Stomach (tissue), 9 donors: ENCODE results near the gene OXNAD1. TPM values are rescaled to one million over a fixed set of nuclear protein-coding genes. Genes with fewer than 3 reads are reported as not detected.
A peak's percentile ranks its signal among the peaks of the same experiment; 100 is the strongest.

ENCODE experiments used
- DNase-seq, 2 donors: peaks; one replicate each; pipeline versions ENCODE4 v3.0.0 to v3.0.0-alpha.2; 2013 to 2019
- H3K27ac ChIP-seq, 5 donors: fragments of 200-600 bp in 4 of 5; sonication (generic) in 4 of 5; one replicate each; pipeline ENCODE4 v1.5.1; 2013 to 2019; ENCODE audit warnings: mild to moderate bottlenecking in 1 of 5, moderate library complexity in 1 of 5
- H3K27me3 ChIP-seq, 3 donors: fragments of 200-600 bp; sonication (generic); one replicate each; pipeline ENCODE4 v1.5.1; 2017 to 2019; ENCODE audit warnings: mixed run types in 1 of 3
- H3K36me3 ChIP-seq, 4 donors: fragments of 200-600 bp; sonication (generic); 1 replicate in 3 of 4; 2 replicates in 1 of 4; pipeline ENCODE4 v1.5.1; 2016 to 2019
- H3K4me1 ChIP-seq, 4 donors: fragments of 200-600 bp; sonication (generic); one replicate each; pipeline ENCODE4 v1.5.1; 2016 to 2019
- H3K4me3 ChIP-seq, 4 donors: fragments of 200-600 bp; sonication (generic) in 3 of 4; one replicate each; pipeline ENCODE4 v1.5.1; 2016 to 2019; ENCODE audit warnings: mild to moderate bottlenecking in 1 of 4
- H3K9me3 ChIP-seq, 4 donors: fragments of 200-600 bp; sonication (generic); one replicate each; pipeline ENCODE4 v1.5.1; 2016 to 2019
- EP300 ChIP-seq: sonication (generic); formaldehyde crosslinking; IDR thresholded peaks from one replicate; pipeline ENCODE4 v1.6.1; 2017; ENCODE audit warnings: antibody characterized with exemption
- POLR2A ChIP-seq, 4 donors: fragments of 450-650 bp; IDR thresholded peaks; one replicate each; pipeline ENCODE4 v1.6.1; 2016; ENCODE audit warnings: antibody characterized with exemption in 4 of 4, control low read depth in 2 of 4, mild to moderate bottlenecking in 1 of 4, moderate library complexity in 1 of 4
- POLR2AphosphoS5 ChIP-seq, 3 donors: sonication (generic); formaldehyde crosslinking; IDR thresholded peaks; one replicate each; pipeline ENCODE4 v1.6.1; 2016; ENCODE audit warnings: antibody characterized with exemption in 3 of 3
- WGBS, 5 donors: extraction: QIAGEN DNeasy Blood & Tissue Kit in 3 of 5; methylation state at CpG; one replicate each; pipeline versions ENCODE4 v1.1.5 to v1.1.7; 2013 to 2018; 5-methylcytosine and 5-hydroxymethylcytosine counted together
- intact Hi-C: fragments of 100-400 bp; cut with DNase I; formaldehyde crosslinking; loops from one replicate; pipeline ENCODE4 v1.15.1; 2023; ENCODE audit warnings: low total_unique reads
- polyA plus RNA-seq, 3 donors: library from polyadenylated mRNA; stranded (reverse); fragments of 200-250 nt; gene quantifications; one replicate each; pipeline ENCODE4 v1.2.3, GENCODE V29; 2013
- total RNA-seq, 5 donors: library from RNA; depleted of rRNA; stranded (reverse); fragments of >200 nt; gene quantifications; one replicate each; pipeline versions ENCODE4 v1.1.0 to v1.2.3, GENCODE V29; 2014 to 2016
- TF ChIP-seq, protein P1 (sequence below), 7 experiments: fragments of 450-650 bp in 4 of 7; fragments of 200-600 bp in 3 of 7; sonication (generic) in 3 of 7; IDR thresholded peaks; one replicate each; pipeline ENCODE4 v1.5.1; 2016 to 2019; ENCODE audit warnings: antibody characterized with exemption in 7 of 7, control low read depth in 2 of 7, mild to moderate bottlenecking in 1 of 7
- donor health status: healthy with polysubstance abuse.
- donor health status: Bipolar disorder and iron deficiency.
- donor health status: healthy.

OXNAD1 gene
- total and polyA plus RNA-seq, 8 donors: 5.5 to 51.3 (median 7.6) TPM

DNA sequence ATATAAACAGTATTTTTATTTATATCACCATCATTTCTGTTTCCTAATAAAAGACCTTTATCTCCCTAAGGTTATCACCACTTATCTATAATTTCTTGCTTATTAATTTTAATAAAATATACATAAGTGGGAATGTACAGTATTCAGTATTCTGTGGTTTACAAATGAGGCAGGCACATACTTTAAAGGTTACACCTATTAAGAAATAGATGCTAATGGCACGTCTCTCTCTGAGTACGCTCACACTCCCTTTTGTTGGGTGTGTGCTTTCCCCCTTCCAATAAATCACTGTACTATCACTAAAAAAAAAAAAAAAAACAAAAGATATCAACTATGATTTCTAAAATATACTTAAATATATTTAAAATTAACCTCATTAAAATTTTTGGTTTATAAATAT lies 8.9 kb downstream of the OXNAD1 start:
- no peak for TF ChIP-seq POLR2AphosphoS5 (IDR thresholded peaks at IDR 0.05)
- TF ChIP-seq, protein P1, sequence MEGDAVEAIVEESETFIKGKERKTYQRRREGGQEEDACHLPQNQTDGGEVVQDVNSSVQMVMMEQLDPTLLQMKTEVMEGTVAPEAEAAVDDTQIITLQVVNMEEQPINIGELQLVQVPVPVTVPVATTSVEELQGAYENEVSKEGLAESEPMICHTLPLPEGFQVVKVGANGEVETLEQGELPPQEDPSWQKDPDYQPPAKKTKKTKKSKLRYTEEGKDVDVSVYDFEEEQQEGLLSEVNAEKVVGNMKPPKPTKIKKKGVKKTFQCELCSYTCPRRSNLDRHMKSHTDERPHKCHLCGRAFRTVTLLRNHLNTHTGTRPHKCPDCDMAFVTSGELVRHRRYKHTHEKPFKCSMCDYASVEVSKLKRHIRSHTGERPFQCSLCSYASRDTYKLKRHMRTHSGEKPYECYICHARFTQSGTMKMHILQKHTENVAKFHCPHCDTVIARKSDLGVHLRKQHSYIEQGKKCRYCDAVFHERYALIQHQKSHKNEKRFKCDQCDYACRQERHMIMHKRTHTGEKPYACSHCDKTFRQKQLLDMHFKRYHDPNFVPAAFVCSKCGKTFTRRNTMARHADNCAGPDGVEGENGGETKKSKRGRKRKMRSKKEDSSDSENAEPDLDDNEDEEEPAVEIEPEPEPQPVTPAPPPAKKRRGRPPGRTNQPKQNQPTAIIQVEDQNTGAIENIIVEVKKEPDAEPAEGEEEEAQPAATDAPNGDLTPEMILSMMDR (IDR thresholded peaks at IDR 0.05): no peak
- TF ChIP-seq POLR2A (IDR thresholded peaks at IDR 0.05): no peak
- no peak for TF ChIP-seq EP300
- no peak overlapping the region for H3K27ac ChIP-seq
- H3K4me3 ChIP-seq: no peak overlapping the region
- WGBS, 5 donors: 89 to 97% (median 96%) methylated on average over 2 of the region's 2 CpGs
- intact Hi-C loops: no loop called here
- H3K4me1 ChIP-seq: no peaks in the 10 kb centered on the region
- no peaks in the 10 kb centered on the region for H3K9me3 ChIP-seq
- no peak for DNase-seq
- no peaks in the 10 kb centered on the region for H3K27me3 ChIP-seq
- H3K36me3 ChIP-seq: peaks cover 27 to 75% (median 54%) of the 10 kb centered on the region in 4 donors

DNA sequence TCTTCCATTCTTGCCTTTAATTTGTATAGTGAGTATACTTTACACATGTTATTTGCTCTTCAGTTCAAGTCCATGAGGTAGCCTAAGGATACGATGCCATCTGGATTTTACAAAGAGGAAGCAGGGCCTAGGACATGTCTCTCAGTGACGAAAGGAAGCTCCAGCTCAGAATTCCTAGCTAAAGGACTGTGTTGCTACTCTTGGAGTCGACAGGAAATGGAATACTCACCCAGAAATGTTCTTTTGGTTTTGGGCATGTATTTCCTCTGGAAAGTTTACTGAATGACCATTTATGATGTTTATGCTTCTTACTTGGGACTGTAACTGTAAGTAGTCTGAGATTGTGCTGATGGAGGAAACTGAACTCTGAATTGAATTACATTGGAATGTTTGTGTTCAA lies 12.5 kb downstream of the OXNAD1 start:
- no peak overlapping the region for H3K27ac ChIP-seq
- peaks cover 11 to 56% (median 43%) of the 10 kb centered on the region in 4 donors for H3K36me3 ChIP-seq
- intact Hi-C loops: no loop called here
- no peak overlapping the region for H3K4me3 ChIP-seq
- H3K4me1 ChIP-seq: no peaks in the 10 kb centered on the region
- 73 to 87% (median 84%) methylated on average over 3 of the region's 3 CpGs for WGBS, 5 donors
- no peaks in the 10 kb centered on the region for H3K9me3 ChIP-seq
- no peak for TF ChIP-seq POLR2A (IDR thresholded peaks at IDR 0.05)
- TF ChIP-seq, protein P1 (IDR thresholded peaks at IDR 0.05): no peak
- no peak for TF ChIP-seq EP300
- TF ChIP-seq POLR2AphosphoS5 (IDR thresholded peaks at IDR 0.05): no peak
- no peaks in the 10 kb centered on the region for H3K27me3 ChIP-seq
- DNase-seq: no peak

DNA sequence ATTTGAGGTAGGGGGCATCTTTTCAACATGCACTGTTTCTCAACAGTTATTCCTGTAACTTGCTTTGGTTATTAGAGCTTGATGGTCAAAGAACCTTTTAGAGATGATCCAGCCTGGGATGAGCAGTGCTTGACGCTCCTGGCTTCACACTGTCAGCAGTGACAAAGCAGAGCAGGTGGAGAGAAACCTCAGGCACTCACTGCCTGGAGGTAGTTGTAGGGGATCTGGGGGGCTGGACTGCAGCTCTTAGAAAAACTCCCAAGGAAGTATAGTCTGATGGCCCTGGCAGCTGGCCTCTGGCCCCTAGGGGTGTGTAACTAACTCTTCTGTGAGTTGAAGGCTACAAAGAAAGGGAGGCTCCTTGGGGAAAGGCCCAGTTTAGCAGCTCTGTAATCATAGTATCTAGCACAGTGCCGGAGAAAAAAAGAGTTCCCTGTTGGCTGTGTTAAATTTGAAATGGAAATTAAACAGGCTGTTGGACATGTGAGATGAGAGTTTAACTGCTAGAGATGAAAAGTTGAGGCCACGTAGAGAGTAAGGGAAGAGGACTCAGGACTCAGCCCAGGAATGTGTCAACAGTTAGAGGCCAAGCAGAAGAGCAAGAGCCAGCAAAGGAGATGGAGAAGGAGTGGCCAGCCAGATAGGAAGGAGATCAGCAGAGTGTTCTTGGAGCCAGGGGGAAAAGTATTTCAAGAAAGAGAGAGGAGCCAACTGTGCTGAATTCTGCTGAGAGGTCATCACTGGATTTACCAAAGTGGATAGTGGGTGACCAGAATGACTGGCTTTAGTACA lies 14.2 kb downstream of the OXNAD1 start:
- no peak overlapping the region for H3K4me3 ChIP-seq
- intact Hi-C loops: no loop called here
- no peaks in the 10 kb centered on the region for H3K27me3 ChIP-seq
- H3K4me1 ChIP-seq: no peaks in the 10 kb centered on the region
- DNase-seq: peak in 1 of 2 donors; percentile 43
- WGBS, 5 donors: 81 to 92% (median 87%) methylated on average over 3 of the region's 3 CpGs
- H3K36me3 ChIP-seq: peaks cover 3 to 57% (median 47%) of the 10 kb centered on the region in 4 donors
- TF ChIP-seq POLR2A (IDR thresholded peaks at IDR 0.05): no peak
- no peak for TF ChIP-seq EP300
- no peak for TF ChIP-seq POLR2AphosphoS5 (IDR thresholded peaks at IDR 0.05)
- TF ChIP-seq, protein P1 (IDR thresholded peaks at IDR 0.05): no peak
- no peaks in the 10 kb centered on the region for H3K9me3 ChIP-seq
- no peak overlapping the region for H3K27ac ChIP-seq

DNA sequence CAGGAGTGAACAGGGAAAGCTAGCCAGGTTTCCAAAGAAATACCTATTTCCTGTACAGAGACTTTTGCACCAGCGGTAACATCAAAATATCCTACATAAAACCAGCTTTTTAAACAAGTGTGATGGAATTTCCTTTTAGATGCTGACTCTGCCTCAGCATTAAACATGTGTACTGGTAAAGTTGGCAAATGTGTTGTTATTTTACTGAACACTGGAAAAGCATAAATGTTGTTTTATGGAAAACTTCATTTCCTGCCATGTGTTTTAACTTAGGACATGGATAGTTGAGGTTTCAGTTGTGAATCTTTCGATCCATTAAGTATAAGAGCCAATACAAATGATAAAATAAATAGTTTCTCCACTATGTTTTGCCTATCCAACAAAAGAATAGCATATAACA lies 15.7 kb downstream of the OXNAD1 start:
- WGBS, 5 donors: 86 to 97% (median 94%) methylated on average over 2 of the region's 2 CpGs
- Histone ChIP-seq H3K9me3 (no peaks in the 10 kb centered on the region), H3K27ac (no peak overlapping the region), H3K27me3 (no peaks in the 10 kb centered on the region), H3K36me3 (peaks cover 3 to 59% (median 42%) of the 10 kb centered on the region in 4 donors), H3K4me1 (no peaks in the 10 kb centered on the region), H3K4me3 (no peak overlapping the region)
- intact Hi-C loops: no loop called here
- DNase-seq: no peak
- TF ChIP-seq EP300 (no peak), POLR2A (IDR thresholded peaks at IDR 0.05) (no peak), POLR2AphosphoS5 (IDR thresholded peaks at IDR 0.05) (no peak)
- TF ChIP-seq, protein P1 (IDR thresholded peaks at IDR 0.05): no peak
